Spleen (tissue), 11 donors: ENCODE measurements around the gene NEXMIF. TPM values are rescaled to one million over a fixed set of nuclear protein-coding genes. Genes with fewer than 3 reads are reported as not detected.

Source experiments
- DNase-seq: peaks from one replicate; pipeline ENCODE4 v3.0.0-alpha.2; 2020
- H3K27ac ChIP-seq, 8 donors: fragments of 200-600 bp; sonication (generic) in 7 of 8; 1 replicate in 4 of 8; 2 replicates in 4 of 8; pipeline versions ENCODE4 v1.5.0 to v1.8.0; 2016 to 2021; ENCODE audit warnings: inconsistent platforms in 4 of 8, mild to moderate bottlenecking in 4 of 8, moderate library complexity in 1 of 8
- H3K27me3 ChIP-seq, 7 donors: fragments of 200-600 bp; sonication (generic) in 6 of 7; replicated peaks in 1 of 7; 1 replicate in 4 of 7; 2 replicates in 3 of 7; pipeline versions ENCODE4 v1.5.0 to v1.8.0; 2016 to 2021; ENCODE audit warnings: inconsistent platforms in 3 of 7, mild to moderate bottlenecking in 1 of 7
- H3K36me3 ChIP-seq, 6 donors: fragments of 200-600 bp; sonication (generic) in 5 of 6; 1 replicate in 4 of 6; 2 replicates in 2 of 6; pipeline versions ENCODE4 v1.5.0 to v1.8.0; 2016 to 2021; ENCODE audit warnings: inconsistent platforms in 2 of 6
- H3K4me1 ChIP-seq, 6 donors: fragments of 200-600 bp; sonication (generic) in 5 of 6; 1 replicate in 3 of 6; 2 replicates in 3 of 6; pipeline versions ENCODE4 v1.5.0 to v1.8.0; 2016 to 2021; ENCODE audit warnings: inconsistent platforms in 3 of 6
- H3K4me3 ChIP-seq, 8 donors: fragments of 200-600 bp; sonication (generic) in 7 of 8; 1 replicate in 4 of 8; 2 replicates in 4 of 8; pipeline versions ENCODE4 v1.5.0 to v1.8.0; 2016 to 2021; ENCODE audit warnings: inconsistent platforms in 4 of 8, mild to moderate bottlenecking in 4 of 8, moderate library complexity in 2 of 8
- H3K9me3 ChIP-seq, 8 donors: fragments of 200-600 bp; sonication (generic) in 7 of 8; 1 replicate in 4 of 8; 2 replicates in 4 of 8; pipeline versions ENCODE4 v1.5.0 to v1.8.0; 2016 to 2021; ENCODE audit warnings: inconsistent platforms in 4 of 8
- CTCF ChIP-seq, 11 experiments: fragments of 200-600 bp in 7 of 11; fragments of 450-650 bp in 4 of 11; sonication (generic) in 4 of 11; IDR thresholded peaks in 8 of 11; conservative IDR thresholded peaks in 3 of 11; 1 replicate in 7 of 11; 2 replicates in 4 of 11; pipeline versions ENCODE4 v1.4.0 to v1.8.0; 2016 to 2021; ENCODE audit warnings: antibody characterized with exemption in 11 of 11, inconsistent platforms in 4 of 11, mild to moderate bottlenecking in 1 of 11
- POLR2A ChIP-seq, 3 donors: fragments of 450-650 bp; IDR thresholded peaks; one replicate each; pipeline ENCODE4 v1.5.1; 2017; ENCODE audit warnings: antibody characterized with exemption in 3 of 3, mild to moderate bottlenecking in 1 of 3
- POLR2AphosphoS5 ChIP-seq, 3 donors: sonication (generic); formaldehyde crosslinking; IDR thresholded peaks; one replicate each; pipeline ENCODE4 v1.5.1; 2017; ENCODE audit warnings: antibody characterized with exemption in 3 of 3
- WGBS, 5 donors: extraction: QIAGEN DNeasy Blood & Tissue Kit in 3 of 5; methylation state at CpG; one replicate each; pipeline versions ENCODE4 v1.1.5 to v1.1.7; 2013 to 2018; 5-methylcytosine and 5-hydroxymethylcytosine counted together
- intact Hi-C: fragments of 100-400 bp; cut with DNase I; formaldehyde crosslinking; loops from one replicate; pipeline ENCODE4 v1.15.0; 2023; ENCODE audit warnings: low total_unique reads
- polyA plus RNA-seq, 3 donors: library from polyadenylated mRNA; stranded (reverse); fragments of 200-250 nt; gene quantifications; one replicate each; pipeline ENCODE4 v1.2.1, GENCODE V29; 2013
- total RNA-seq, 7 donors: library from RNA; depleted of rRNA in 3 of 7; stranded (reverse); fragments of >200 nt in 3 of 7; fragmentation: NEBNext Ultra II Directional in 4 of 7; extraction: Animal tissue kit (Norgen Biotek cat#: 25700) in 4 of 7; gene quantifications; one replicate each; pipeline versions ENCODE4 v1.1.0 to v1.2.1, GENCODE V29; 2016 to 2021
- donor health status: healthy with polysubstance abuse.
- donor health status: DM: no; HTN: no; CAD: no; lungs with moderate emphysema.
- donor health status: DM: no; HTN: no; CAD: no.
- donor health status: Bipolar disorder and iron deficiency.
- donor health status: healthy.
- donor health status: DM: no; HTN: no; CAD: no.
- donor health status: DM: yes; HTN: yes; CAD: no.

NEXMIF gene
- total and polyA plus RNA-seq, 10 donors: 0.05 to 1.3 (median 0.86) TPM

- 65 to 89% (median 82%) methylated on average over 2 of the region's 2 CpGs for WGBS, 5 donors
- intact Hi-C loops: no loop called here
- H3K27me3 ChIP-seq: peaks cover 0 to 3% (median 0%) of the 10 kb centered on the region in 7 donors
- no peaks in the 10 kb centered on the region for H3K9me3 ChIP-seq
- no peak for DNase-seq
- no peak overlapping the region for H3K27ac ChIP-seq
- TF ChIP-seq POLR2AphosphoS5 (IDR thresholded peaks at IDR 0.05) (no peak), CTCF (IDR thresholded peaks at IDR 0.05 in 8 of 11, conservative IDR thresholded peaks at IDR 0.05 in 3 of 11) (no peak), POLR2A (IDR thresholded peaks at IDR 0.05) (no peak)
- no peaks in the 10 kb centered on the region for H3K36me3 ChIP-seq
- H3K4me1 ChIP-seq: no peaks in the 10 kb centered on the region
- no peak overlapping the region for H3K4me3 ChIP-seq
Observed at GRCh38 chrX:74800062-74800461, 125.2 kb downstream of the NEXMIF start.

GRCh38 chrX:74797338-74797887, 127.8 kb downstream of the NEXMIF start:
- 62 to 88% (median 76%) methylated on average over 2 of the region's 2 CpGs for WGBS, 5 donors
- H3K9me3 ChIP-seq: no peaks in the 10 kb centered on the region
- no peak for TF ChIP-seq POLR2AphosphoS5 (IDR thresholded peaks at IDR 0.05)
- no peak for TF ChIP-seq CTCF (IDR thresholded peaks at IDR 0.05 in 8 of 11, conservative IDR thresholded peaks at IDR 0.05 in 3 of 11)
- TF ChIP-seq POLR2A (IDR thresholded peaks at IDR 0.05): no peak
- peaks cover 0 to 3% (median 0%) of the 10 kb centered on the region in 7 donors for H3K27me3 ChIP-seq
- H3K4me1 ChIP-seq: no peaks in the 10 kb centered on the region
- H3K4me3 ChIP-seq: no peak overlapping the region
- no peak overlapping the region for H3K27ac ChIP-seq
- DNase-seq: no peak
- H3K36me3 ChIP-seq: no peaks in the 10 kb centered on the region
- intact Hi-C loops: no loop called here

- no peak overlapping the region for H3K27ac ChIP-seq
- H3K36me3 ChIP-seq: no peaks in the 10 kb centered on the region
- TF ChIP-seq CTCF (IDR thresholded peaks at IDR 0.05 in 8 of 11, conservative IDR thresholded peaks at IDR 0.05 in 3 of 11) (no peak), POLR2AphosphoS5 (IDR thresholded peaks at IDR 0.05) (no peak), POLR2A (IDR thresholded peaks at IDR 0.05) (no peak)
- intact Hi-C loops: no loop called here
- H3K4me3 ChIP-seq: no peak overlapping the region
- no peak for DNase-seq
- 17 to 47% (median 33%) methylated on average over 1 of the region's 1 CpG for WGBS, 5 donors
- H3K4me1 ChIP-seq: no peaks in the 10 kb centered on the region
- H3K27me3 ChIP-seq: no peaks in the 10 kb centered on the region
- no peaks in the 10 kb centered on the region for H3K9me3 ChIP-seq
Observed at GRCh38 chrX:74788545-74789086, 136.6 kb downstream of the NEXMIF start.

- no peaks in the 10 kb centered on the region for H3K27me3 ChIP-seq
- intact Hi-C loops: no loop called here
- no peak for TF ChIP-seq POLR2AphosphoS5 (IDR thresholded peaks at IDR 0.05)
- TF ChIP-seq POLR2A (IDR thresholded peaks at IDR 0.05): no peak
- TF ChIP-seq CTCF (IDR thresholded peaks at IDR 0.05 in 8 of 11, conservative IDR thresholded peaks at IDR 0.05 in 3 of 11): no peak
- 60 to 86% (median 78%) methylated on average over 3 of the region's 3 CpGs for WGBS, 5 donors
- H3K4me1 ChIP-seq: no peaks in the 10 kb centered on the region
- no peak overlapping the region for H3K27ac ChIP-seq
- no peaks in the 10 kb centered on the region for H3K9me3 ChIP-seq
- no peak for DNase-seq
- no peak overlapping the region for H3K4me3 ChIP-seq
- no peaks in the 10 kb centered on the region for H3K36me3 ChIP-seq
Observed at GRCh38 chrX:74784629-74785028, 140.6 kb downstream of the NEXMIF start.
